Left cardiac atrium (tissue), 4 donors: ENCODE data around the gene BLM. TPM values are rescaled to one million over a fixed set of nuclear protein-coding genes. Genes with fewer than 3 reads are reported as not detected.
"Not testable (repeated sequence)": the region's sequence is repeated elsewhere in the genome, so short reads cannot be mapped to it uniquely, and the experiment has no call there.

ENCODE experiments used
- ATAC-seq, 2 donors: fragments of 200-7000 bp; cut with Tn5 transposase; one replicate each; pipeline ENCODE4 v1.9.1; 2020; ENCODE audit warnings: mild to moderate bottlenecking in 2 of 2, moderate library complexity in 2 of 2
- DNase-seq: peaks from one replicate; pipeline ENCODE4 v3.0.0-alpha.2; 2020
- intact Hi-C, 2 donors: fragments of 100-400 bp; cut with DNase I; formaldehyde crosslinking; loops; one replicate each; pipeline versions ENCODE4 v1.14.1 to v1.15.1; 2022 to 2023
- total RNA-seq, 2 donors: library from RNA; stranded (reverse); fragmentation: NEBNext Ultra II Directional; extraction: Animal tissue kit (Norgen Biotek cat#: 25700); gene quantifications; one replicate each; pipeline ENCODE4 v1.2.1, GENCODE V29; 2021
- donor health status: DM: no; HTN: yes; CAD: no.
- donor health status: DM: no; HTN: yes; CAD: no; lungs with severe emphysema.
- donor health status: DM: yes; HTN: yes; CAD: no.
- donor health status: Dilated cardiomyopathy.

Gene BLM
- total RNA-seq, 2 donors from 2014 or later, result 13.8 to 14.9 TPM

- no peak for ATAC-seq
- no peak for DNase-seq
- intact Hi-C loops, result no loop called here
Measured at GRCh38 chr15:90812958-90813265, 95.8 kb downstream of the BLM start.

GRCh38 chr15:90813796-90814190 is 96.6 kb downstream of the BLM start:
- DNase-seq, result no peak
- no peak for ATAC-seq
- intact Hi-C loops, result no loop called here

GRCh38 chr15:90814191-90814821 is 97.2 kb downstream of the BLM start:
- ATAC-seq (peak in 1 of 2 donors; percentile 41), DNase-seq (no peak)
- intact Hi-C loops, result no loop called here

GRCh38 chr15:90816401-90817116 is 99.4 kb downstream of the BLM start:
- ATAC-seq (no peak), DNase-seq (no peak)
- intact Hi-C loops, result no loop called here

GRCh38 chr15:90817117-90818057 is 100.2 kb downstream of the BLM start:
- DNase-seq, result no peak
- intact Hi-C loops, result no loop called here
- ATAC-seq, result no peak

GRCh38 chr15:90818251-90819210 is 101.4 kb downstream of the BLM start:
- ATAC-seq (peak; percentile 16 to 40), DNase-seq (no peak)
- intact Hi-C loops, result no loop called here

- intact Hi-C loops, result no loop called here
- ATAC-seq (peak; percentile 70 to 71), DNase-seq (no peak)
Measured at GRCh38 chr15:90819390-90819789, 102.2 kb downstream of the BLM start.

GRCh38 chr15:90819850-90820249 is 102.7 kb downstream of the BLM start:
- intact Hi-C loops, result no loop called here
- DNase-seq (no peak), ATAC-seq (peak in 1 of 2 donors; percentile 17)

GRCh38 chr15:90820481-90820880 is 103.3 kb downstream of the BLM start:
- ATAC-seq (no peak), DNase-seq (no peak)
- intact Hi-C loops, result no loop called here

- DNase-seq, result no peak
- ATAC-seq, result no peak
- intact Hi-C loops, result no loop called here
Measured at GRCh38 chr15:90822204-90822955, 105.2 kb downstream of the BLM start.

GRCh38 chr15:90823455-90823974 is 106.4 kb downstream of the BLM start:
- ATAC-seq, result no peak
- intact Hi-C loops, result no loop called here

GRCh38 chr15:90825115-90825899 is 108.2 kb downstream of the BLM start:
- DNase-seq, ATAC-seq, intact Hi-C loops: not testable (repeated sequence)

More at GRCh38 chr15:90823455-90823974, 106.4 kb downstream of the BLM start:
- no peak for DNase-seq

GRCh38 chr15:90826206-90826885 is 109.2 kb downstream of the BLM start:
- intact Hi-C loops, result not testable (repeated sequence)

GRCh38 chr15:90826886-90827435 is 109.8 kb downstream of the BLM start:
- DNase-seq, result no peak
- ATAC-seq, result no peak
- intact Hi-C loops, result no loop called here

More at GRCh38 chr15:90826206-90826885, 109.2 kb downstream of the BLM start:
- not testable (repeated sequence) for ATAC-seq, DNase-seq

GRCh38 chr15:90828111-90828510 is 111.0 kb downstream of the BLM start:
- DNase-seq (no peak), ATAC-seq (no peak)
- intact Hi-C loops, result no loop called here

GRCh38 chr15:90829126-90829525 is 112.0 kb downstream of the BLM start:
- intact Hi-C loops, result no loop called here
- DNase-seq (no peak), ATAC-seq (no peak)
